GM18868 (cell line): ENCODE measurements around the gene ANKRD49.

ENCODE experiments used
- ATAC-seq: cut with Tn5 transposase; IDR thresholded peaks from one replicate; pipeline ENCODE4 v1.9.1; 2021; ENCODE audit warnings: mild to moderate bottlenecking, moderate library complexity; ENCODE audit not compliant: unreplicated experiment

ANKRD49 gene

GRCh38 chr11:94493281-94494125 lies at the start of gene ANKRD49, which contains the start of gene MRE11:
Gene ANKRD49, plus strand, starts transcription at chr11:94493984. Its CDS starts 2,710 bp downstream, at chr11:94496694.
Gene MRE11, minus strand, starts transcription at chr11:94493844. Its CDS starts 1,043 bp downstream, at chr11:94492801.
- peak; percentile 100 for ATAC-seq

- no peak for ATAC-seq
Measured at GRCh38 chr11:94445641-94446040, 48.1 kb upstream of the ANKRD49 start.

- ATAC-seq, result no peak
Measured at GRCh38 chr11:94447149-94447548, 46.6 kb upstream of the ANKRD49 start.

GRCh38 chr11:94449029-94449428 lies 44.8 kb upstream of the ANKRD49 start:
- no peak for ATAC-seq

GRCh38 chr11:94449437-94449836 lies 44.3 kb upstream of the ANKRD49 start:
- no peak for ATAC-seq

GRCh38 chr11:94450048-94450447 lies 43.7 kb upstream of the ANKRD49 start:
- ATAC-seq, result no peak

- ATAC-seq, result no peak
Measured at GRCh38 chr11:94452988-94453387, 40.8 kb upstream of the ANKRD49 start.

GRCh38 chr11:94454301-94454700 lies 39.5 kb upstream of the ANKRD49 start:
- no peak for ATAC-seq

GRCh38 chr11:94455861-94456260 lies 37.9 kb upstream of the ANKRD49 start:
- ATAC-seq, result no peak

GRCh38 chr11:94457118-94458029 lies 36.4 kb upstream of the ANKRD49 start:
- ATAC-seq, result peak; percentile 70

GRCh38 chr11:94459576-94459975 lies 34.2 kb upstream of the ANKRD49 start:
- no peak for ATAC-seq

GRCh38 chr11:94469416-94469815 lies 24.4 kb upstream of the ANKRD49 start:
- peak; percentile 91 for ATAC-seq

GRCh38 chr11:94472916-94473799 lies 20.6 kb upstream of the ANKRD49 start:
- ATAC-seq, result peak; percentile 79

GRCh38 chr11:94477624-94478023 lies 16.2 kb upstream of the ANKRD49 start:
- ATAC-seq, result no peak

GRCh38 chr11:94481342-94481741 lies 12.4 kb upstream of the ANKRD49 start:
- ATAC-seq, result no peak

- ATAC-seq, result no peak
Measured at GRCh38 chr11:94486068-94486467, 7.7 kb upstream of the ANKRD49 start.

- peak; percentile 64 for ATAC-seq
Measured at GRCh38 chr11:94494126-94494680, 419 bp downstream of the ANKRD49 start.

GRCh38 chr11:94500181-94500580 lies 6.4 kb downstream of the ANKRD49 start:
- no peak for ATAC-seq

GRCh38 chr11:94501522-94501921 lies 7.7 kb downstream of the ANKRD49 start:
- no peak for ATAC-seq

- peak; percentile 58 for ATAC-seq
Measured at GRCh38 chr11:94504689-94505293, 11.0 kb downstream of the ANKRD49 start.
